Ectodermal cell (in vitro differentiated cells): ENCODE results near the gene TSHZ2.

Experiments used
- H3K27ac ChIP-seq: 2 replicates; pipeline ENCODE4 v1.7.0; 2013; ENCODE audit warnings: mild to moderate bottlenecking, low read depth, low read length; ENCODE audit not compliant: insufficient read depth, poor library complexity, severe bottlenecking
- H3K27me3 ChIP-seq: 2 replicates; pipeline ENCODE4 v1.7.0; 2013; ENCODE audit warnings: mild to moderate bottlenecking, low read length; ENCODE audit not compliant: insufficient read depth, control insufficient read depth, poor library complexity, severe bottlenecking
- H3K36me3 ChIP-seq: one replicate; pipeline ENCODE4 v1.7.0; 2013; ENCODE audit warnings: low read length; ENCODE audit not compliant: control insufficient read depth, insufficient read depth
- H3K4me1 ChIP-seq: one replicate; pipeline ENCODE4 v1.7.0; 2013; ENCODE audit warnings: low read length; ENCODE audit not compliant: control insufficient read depth, insufficient read depth
- H3K4me3 ChIP-seq: 2 replicates; pipeline ENCODE4 v1.7.0; 2013; ENCODE audit warnings: low read depth, low read length, control low read depth; ENCODE audit not compliant: insufficient read depth
- H3K9me3 ChIP-seq: 2 replicates; pipeline ENCODE4 v1.7.0; 2013; ENCODE audit warnings: mild to moderate bottlenecking, low read length, moderate library complexity; ENCODE audit not compliant: control insufficient read depth
- WGBS, 2 experiments: methylation state at CpG; one replicate each; pipeline ENCODE4 v1.1.7; 2013; ENCODE audit warnings: missing lambda C conversion rate in 2 of 2; 5-methylcytosine and 5-hydroxymethylcytosine counted together

The TSHZ2 gene

DNA sequence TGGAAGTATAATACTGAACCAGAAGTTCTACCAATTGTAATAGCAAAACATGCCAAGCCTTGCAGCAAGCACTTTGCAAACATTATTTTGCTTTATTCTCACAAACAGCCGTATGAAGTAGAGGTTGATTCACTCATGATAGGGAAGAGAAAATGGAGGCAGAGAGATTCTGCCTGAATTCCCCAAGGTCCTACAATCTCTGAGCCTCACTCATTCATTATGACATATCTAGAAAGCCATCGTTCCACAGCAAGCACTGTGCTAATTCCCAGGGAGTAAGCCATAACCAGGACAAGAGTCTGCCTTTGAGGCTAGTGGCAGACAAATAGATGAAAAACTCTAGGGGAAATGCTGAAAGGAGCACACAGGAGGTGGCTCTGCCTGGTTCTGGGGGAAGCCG, 288.0 kb downstream of the TSHZ2 start:
- Histone ChIP-seq H3K4me3 (no peak overlapping the region), H3K27me3 (no peaks in the 10 kb centered on the region)
- 70 to 79% methylated on average over 2 to 3 of the region's 3 CpGs for WGBS, 2 experiments

DNA sequence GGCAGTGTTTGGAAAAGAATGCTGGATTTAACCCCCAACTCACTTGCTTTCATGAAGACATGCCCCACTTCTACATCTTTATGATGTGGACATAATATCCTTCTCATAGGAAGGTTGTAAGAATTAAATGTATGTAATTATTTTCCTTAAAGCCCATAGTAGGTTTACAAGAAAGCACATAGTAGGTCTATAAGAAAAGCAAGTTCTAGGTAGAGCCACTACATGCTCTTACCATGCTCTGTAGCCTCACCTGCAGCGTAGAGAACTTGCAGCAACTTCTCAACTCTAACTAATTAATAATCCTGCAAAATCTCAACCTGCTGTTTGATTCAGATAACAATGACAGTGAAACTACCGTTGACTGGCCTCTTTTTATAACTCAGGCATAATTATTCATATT, 288.4 kb downstream of the TSHZ2 start:
- WGBS, 2 experiments = 89 to 92% methylated on average over 2 of the region's 2 CpGs
- Histone ChIP-seq H3K27me3 (no peaks in the 10 kb centered on the region), H3K9me3 (no peaks in the 10 kb centered on the region), H3K4me1 (peaks cover 9% of the 10 kb centered on the region), H3K36me3 (no peaks in the 10 kb centered on the region), H3K4me3 (no peak overlapping the region), H3K27ac (no peak overlapping the region)

More for the DNA sequence above, 288.0 kb downstream of the TSHZ2 start:
- no peaks in the 10 kb centered on the region for H3K9me3 ChIP-seq
- peaks cover 5% of the 10 kb centered on the region for H3K4me1 ChIP-seq
- H3K36me3 ChIP-seq = no peaks in the 10 kb centered on the region
- H3K27ac ChIP-seq = no peak overlapping the region

DNA sequence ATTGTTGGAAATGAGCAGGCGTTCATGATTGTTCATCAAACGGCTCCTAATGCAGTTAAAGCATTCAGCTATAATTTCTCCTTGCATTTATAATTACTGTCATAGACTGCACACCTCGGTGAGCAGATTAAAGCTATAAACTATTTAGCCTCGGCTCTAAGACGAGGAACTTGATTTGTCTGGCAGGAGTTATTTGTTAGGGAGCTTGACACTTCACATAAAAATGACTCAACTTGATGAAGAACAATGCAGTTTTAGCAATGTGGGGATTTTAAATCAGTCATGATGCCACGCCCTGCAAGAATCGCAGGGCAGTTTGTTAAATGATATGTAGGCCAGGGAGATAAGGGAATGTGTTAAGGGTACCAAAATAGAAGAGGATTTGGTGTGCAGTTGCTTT, 290.2 kb downstream of the TSHZ2 start:
- no peaks in the 10 kb centered on the region for H3K36me3 ChIP-seq
- no peaks in the 10 kb centered on the region for H3K9me3 ChIP-seq
- no peak overlapping the region for H3K4me3 ChIP-seq
- WGBS, 2 experiments = 90 to 95% methylated on average over 7 of the region's 7 CpGs
- peaks cover 13% of the 10 kb centered on the region for H3K4me1 ChIP-seq
- H3K27ac ChIP-seq = no peak overlapping the region
- no peaks in the 10 kb centered on the region for H3K27me3 ChIP-seq

DNA sequence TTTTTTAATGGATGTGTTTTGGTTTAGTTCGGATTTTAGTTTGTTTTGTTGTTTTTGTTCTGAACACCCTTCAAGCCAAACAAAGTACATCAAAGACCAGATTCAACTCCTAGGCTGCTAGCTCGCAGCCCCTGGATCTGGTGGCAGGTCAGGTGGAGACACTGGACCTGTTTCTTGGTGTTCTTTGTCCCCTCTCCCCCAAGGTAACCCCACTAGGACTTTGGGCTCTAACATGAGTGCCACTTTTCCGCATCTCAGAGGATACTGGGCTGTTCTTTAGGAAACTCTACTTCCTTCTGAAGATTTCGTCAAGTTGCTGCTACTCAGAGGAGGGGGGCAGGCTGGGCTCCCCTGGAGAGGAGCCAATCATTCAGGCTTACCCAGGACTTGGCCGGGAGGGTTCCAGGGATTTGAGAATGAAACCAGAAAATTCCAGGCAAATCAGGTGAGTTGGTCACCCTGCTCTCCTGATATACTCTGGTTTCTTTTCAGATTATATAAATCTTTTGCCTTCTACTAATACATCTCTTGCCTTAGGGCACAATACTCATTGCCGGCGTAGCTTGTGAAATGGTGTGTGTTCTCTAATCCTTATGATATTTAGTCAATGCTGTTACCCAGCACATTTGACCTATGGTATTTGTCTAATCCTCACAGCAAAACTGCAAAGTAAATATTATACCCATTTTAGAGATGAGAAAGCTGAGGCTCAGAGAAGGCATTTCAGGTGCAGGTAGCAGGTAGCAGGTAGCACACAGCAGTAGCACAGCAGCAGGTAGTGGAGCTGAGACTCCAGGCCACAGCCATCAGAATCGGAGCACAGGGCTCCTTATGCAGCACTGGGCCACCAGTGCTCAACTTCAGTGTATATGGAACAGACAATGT, 291.6 kb downstream of the TSHZ2 start:
- peaks cover 13% of the 10 kb centered on the region for H3K4me1 ChIP-seq
- no peak overlapping the region for H3K4me3 ChIP-seq
- WGBS, 2 experiments = 88 to 90% methylated on average over 5 to 8 of the region's 8 CpGs
- no peak overlapping the region for H3K27ac ChIP-seq
- H3K36me3 ChIP-seq = no peaks in the 10 kb centered on the region
- no peaks in the 10 kb centered on the region for H3K9me3 ChIP-seq
- no peaks in the 10 kb centered on the region for H3K27me3 ChIP-seq

DNA sequence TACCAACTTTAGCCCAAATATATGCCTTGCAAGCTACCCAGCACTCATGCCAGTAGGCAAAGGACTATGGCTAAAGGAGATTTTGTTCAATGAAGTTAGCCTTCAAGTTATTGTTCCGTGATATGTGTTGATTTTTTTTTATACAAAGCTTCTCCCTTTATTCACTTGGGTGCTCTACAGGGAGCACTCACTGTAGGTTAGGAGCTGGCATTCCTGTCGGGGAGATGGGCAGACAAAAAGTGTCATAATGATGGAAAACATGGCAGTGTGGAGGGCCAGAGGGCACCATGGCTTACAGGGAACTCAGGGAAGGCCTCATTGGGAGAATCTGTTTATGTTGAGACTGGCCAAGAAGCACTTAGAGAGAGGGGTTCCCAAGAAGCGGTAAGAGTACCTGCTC, 292.4 kb downstream of the TSHZ2 start:
- Histone ChIP-seq H3K4me3 (no peak overlapping the region), H3K4me1 (peaks cover 13% of the 10 kb centered on the region), H3K9me3 (no peaks in the 10 kb centered on the region), H3K36me3 (no peaks in the 10 kb centered on the region), H3K27me3 (no peaks in the 10 kb centered on the region), H3K27ac (no peak overlapping the region)
- 92 to 96% methylated on average over 3 of the region's 3 CpGs for WGBS, 2 experiments

DNA sequence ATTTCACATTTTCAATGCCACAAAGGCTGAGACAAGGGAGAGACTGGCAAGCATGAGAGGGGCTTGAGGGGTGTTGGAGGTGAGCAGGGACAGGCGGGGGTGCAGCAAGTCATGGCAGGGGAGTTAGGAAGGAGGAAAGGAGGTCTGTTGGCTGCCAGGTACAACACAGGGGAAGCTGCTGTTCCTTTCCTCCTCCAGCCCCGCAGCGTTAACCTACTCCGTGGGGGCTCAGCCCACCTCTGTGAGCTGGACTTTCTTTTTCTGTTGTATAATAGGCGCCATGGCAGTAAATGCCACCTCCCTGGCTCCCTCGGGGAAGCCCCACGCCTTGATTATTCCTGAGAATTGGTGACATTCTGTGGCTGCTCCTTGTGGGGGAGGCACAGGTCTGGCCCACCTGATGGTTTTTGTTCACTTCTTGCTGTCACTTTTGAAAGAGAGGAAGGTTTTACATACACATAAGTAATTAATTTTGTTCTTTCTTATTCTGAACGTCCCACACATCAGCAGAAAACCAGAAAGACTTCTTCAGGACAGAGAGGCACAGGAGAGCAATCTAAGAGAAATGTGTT, 293.2 kb downstream of the TSHZ2 start:
- WGBS, 2 experiments = 52 to 54% methylated on average over 8 of the region's 8 CpGs

DNA sequence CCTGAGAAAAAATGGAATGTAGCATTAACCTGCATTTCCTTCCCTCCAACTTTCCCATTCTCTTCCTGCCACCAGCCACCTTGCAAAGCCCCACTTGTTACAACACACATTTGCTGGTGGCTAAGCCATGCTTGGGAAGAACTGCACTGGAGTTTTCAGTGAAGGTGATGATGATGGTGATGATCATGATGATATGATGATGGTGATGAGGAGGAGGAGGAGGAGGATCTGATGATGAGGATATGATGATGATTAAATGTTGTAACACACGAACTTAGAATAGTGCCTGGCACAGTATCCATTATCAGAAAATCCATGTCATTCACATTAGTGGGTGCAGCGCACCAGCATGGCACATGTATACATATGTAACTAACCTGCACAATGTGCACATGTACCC, 297.2 kb downstream of the TSHZ2 start:
- no peak overlapping the region for H3K27ac ChIP-seq
- no peaks in the 10 kb centered on the region for H3K9me3 ChIP-seq
- no peak overlapping the region for H3K4me3 ChIP-seq
- 85% methylated on average over 2 of the region's 2 CpGs for WGBS, 2 experiments
- no peaks in the 10 kb centered on the region for H3K27me3 ChIP-seq
- no peaks in the 10 kb centered on the region for H3K36me3 ChIP-seq
- H3K4me1 ChIP-seq = peaks cover 13% of the 10 kb centered on the region

More for the DNA sequence above, 293.2 kb downstream of the TSHZ2 start:
- H3K27ac ChIP-seq = no peak overlapping the region
- H3K9me3 ChIP-seq = no peaks in the 10 kb centered on the region
- no peaks in the 10 kb centered on the region for H3K27me3 ChIP-seq
- H3K36me3 ChIP-seq = no peaks in the 10 kb centered on the region
- H3K4me3 ChIP-seq = no peak overlapping the region
- H3K4me1 ChIP-seq = peaks cover 13% of the 10 kb centered on the region

DNA sequence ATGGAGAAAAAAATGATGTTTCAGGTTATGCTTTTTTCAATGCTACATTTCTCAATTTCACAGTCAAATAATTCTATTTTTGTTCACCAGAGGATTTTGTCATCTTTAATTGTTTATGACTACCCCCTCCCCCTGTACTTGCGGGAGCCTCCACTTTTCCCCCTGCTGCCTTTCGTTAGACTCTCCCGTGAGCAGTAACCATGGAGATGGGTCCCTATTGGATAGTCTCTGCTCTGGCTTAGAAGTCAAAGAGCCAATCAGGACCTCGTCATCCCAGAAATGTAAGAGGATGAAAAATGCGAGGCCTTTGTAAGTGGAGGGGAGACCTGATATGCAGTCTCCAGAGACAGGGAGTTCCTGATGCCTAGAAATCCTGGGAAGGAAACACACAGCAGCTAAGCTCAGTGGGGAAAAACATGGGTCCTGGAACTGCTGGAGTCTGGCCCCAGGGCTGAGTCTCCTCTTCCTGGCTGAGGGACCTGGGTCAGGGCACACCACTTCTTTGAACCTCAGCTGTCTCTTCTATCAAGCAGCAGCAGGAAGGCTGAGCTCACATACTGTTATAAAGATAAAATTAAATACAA, 298.7 kb downstream of the TSHZ2 start:
- Histone ChIP-seq H3K4me1 (peaks cover under 1% of the 10 kb centered on the region), H3K36me3 (no peaks in the 10 kb centered on the region), H3K27ac (no peak overlapping the region), H3K27me3 (no peaks in the 10 kb centered on the region), H3K9me3 (no peaks in the 10 kb centered on the region), H3K4me3 (no peak overlapping the region)
- 93 to 95% methylated on average over 5 of the region's 5 CpGs for WGBS, 2 experiments

DNA sequence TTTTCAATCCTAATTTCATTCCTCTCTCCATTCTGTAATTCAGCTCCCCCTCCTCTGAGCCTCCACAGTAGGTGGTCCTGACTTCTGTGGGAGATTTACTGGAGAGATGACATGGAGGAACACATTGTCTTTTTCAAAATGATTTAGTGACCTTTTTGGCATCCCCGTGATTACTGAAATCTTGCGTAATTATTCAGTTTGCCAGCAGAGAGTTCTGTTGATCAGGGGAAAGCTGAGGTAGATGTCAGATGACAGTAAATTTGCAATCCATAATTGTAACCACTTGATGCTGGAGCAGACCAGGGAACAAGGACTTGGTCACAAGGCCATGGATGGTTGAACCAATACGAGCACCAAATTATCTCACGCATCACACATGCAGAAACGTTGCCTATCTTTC, 302.2 kb downstream of the TSHZ2 start:
- Histone ChIP-seq H3K36me3 (no peaks in the 10 kb centered on the region), H3K4me3 (no peak overlapping the region), H3K4me1 (no peaks in the 10 kb centered on the region), H3K27ac (no peak overlapping the region), H3K9me3 (no peaks in the 10 kb centered on the region), H3K27me3 (no peaks in the 10 kb centered on the region)
- 94 to 95% methylated on average over 5 of the region's 5 CpGs for WGBS, 2 experiments

DNA sequence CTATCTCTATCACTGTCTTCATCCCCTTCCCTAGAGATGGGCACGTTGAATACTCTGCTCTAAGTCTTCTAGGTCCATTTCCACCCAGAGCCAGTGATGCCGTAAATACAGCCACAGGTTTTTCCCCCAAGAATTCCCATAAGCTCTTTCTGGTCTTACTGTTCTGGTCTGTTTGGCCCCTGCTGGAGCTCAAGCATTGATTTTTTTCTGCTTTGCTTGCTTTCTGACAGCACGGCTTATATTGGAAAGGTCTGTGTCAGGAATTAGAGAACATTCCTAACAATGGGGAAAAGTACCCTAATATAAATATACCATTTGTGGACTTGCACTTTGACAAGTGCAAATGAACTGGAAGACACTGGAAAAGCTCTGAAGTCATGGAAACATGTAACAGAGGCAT, 302.6 kb downstream of the TSHZ2 start:
- H3K27me3 ChIP-seq = no peaks in the 10 kb centered on the region
- no peaks in the 10 kb centered on the region for H3K4me1 ChIP-seq
- no peaks in the 10 kb centered on the region for H3K9me3 ChIP-seq
- no peaks in the 10 kb centered on the region for H3K36me3 ChIP-seq
- no peak overlapping the region for H3K27ac ChIP-seq
- 64 to 78% methylated on average over 2 to 3 of the region's 3 CpGs for WGBS, 2 experiments
- no peak overlapping the region for H3K4me3 ChIP-seq
